Aorta (tissue), 5 donors: ENCODE measurements around the gene BCOR. TPM values are rescaled to one million over a fixed set of nuclear protein-coding genes. Genes with fewer than 3 reads are reported as not detected.

ENCODE experiments used
- ATAC-seq: fragments of 200-7000 bp; cut with Tn5 transposase; one replicate; pipeline ENCODE4 v1.9.1; 2022; ENCODE audit warnings: moderate library complexity; ENCODE audit not compliant: low FRiP score
- DNase-seq, 2 donors: peaks; one replicate each; pipeline ENCODE4 v3.0.0-alpha.2; 2020
- H3K27ac ChIP-seq, 2 donors: one replicate each; pipeline ENCODE4 v1.5.1; 2013; ENCODE audit warnings: low read length in 2 of 2, mild to moderate bottlenecking in 2 of 2, moderate library complexity in 2 of 2, control low read depth in 1 of 2, inconsistent platforms in 1 of 2, low read depth in 1 of 2
- H3K27me3 ChIP-seq, 2 donors: one replicate each; pipeline ENCODE4 v1.6.1; 2013; ENCODE audit warnings: control low read depth in 1 of 2, low read length in 1 of 2, mild to moderate bottlenecking in 1 of 2, moderate library complexity in 1 of 2; ENCODE audit not compliant: insufficient read depth in 2 of 2, control insufficient read depth in 1 of 2
- H3K36me3 ChIP-seq, 2 donors: one replicate each; pipeline ENCODE4 v1.6.1; 2013; ENCODE audit warnings: control low read depth in 1 of 2, low read length in 1 of 2, mild to moderate bottlenecking in 1 of 2; ENCODE audit not compliant: insufficient read depth in 2 of 2, control insufficient read depth in 1 of 2
- H3K4me1 ChIP-seq, 2 donors: one replicate each; pipeline ENCODE4 v1.6.1; 2013; ENCODE audit warnings: low read length in 2 of 2, control low read depth in 1 of 2, mild to moderate bottlenecking in 1 of 2, moderate library complexity in 1 of 2; ENCODE audit not compliant: insufficient read depth in 2 of 2, control insufficient read depth in 1 of 2
- H3K4me3 ChIP-seq, 2 donors: one replicate each; pipeline ENCODE4 v1.5.1; 2013; ENCODE audit warnings: low read length in 2 of 2, control low read depth in 1 of 2, mild to moderate bottlenecking in 1 of 2
- H3K9me3 ChIP-seq: one replicate; pipeline ENCODE4 v1.6.1; 2013; ENCODE audit warnings: mild to moderate bottlenecking, low read length; ENCODE audit not compliant: control insufficient read depth
- WGBS, 2 donors: extraction: QIAGEN DNeasy Blood & Tissue Kit; methylation state at CpG; one replicate each; pipeline ENCODE4 v1.1.7; 2013; 5-methylcytosine and 5-hydroxymethylcytosine counted together
- intact Hi-C, 2 donors: fragments of 100-400 bp; cut with DNase I; formaldehyde crosslinking; loops; one replicate each; pipeline versions ENCODE4 v1.14.2 to v1.15.0; 2022
- polyA plus RNA-seq, 2 donors: library from polyadenylated mRNA; stranded (reverse); fragments of 200-250 nt; gene quantifications; one replicate each; pipeline ENCODE4 v1.2.3, GENCODE V29; 2013
- total RNA-seq, 2 donors: library from RNA; stranded (reverse); fragmentation: NEBNext Ultra II Directional; extraction: Animal tissue kit (Norgen Biotek cat#: 25700); gene quantifications; one replicate each; pipeline ENCODE4 v1.2.1, GENCODE V29; 2021
- donor health status: healthy with polysubstance abuse.
- donor health status: Bipolar disorder and iron deficiency.
- donor health status: DM: no; HTN: no; CAD: no.
- donor health status: DM: no; HTN: no; CAD: no.
- donor health status: DM: yes; HTN: yes; CAD: no.

The BCOR gene
- total and polyA plus RNA-seq, 4 donors, result 8.3 to 46.7 (median 17.4) TPM

- Histone ChIP-seq H3K4me3 (no peak overlapping the region), H3K4me1 (no peaks in the 10 kb centered on the region), H3K27me3 (no peaks in the 10 kb centered on the region), H3K27ac (no peak overlapping the region), H3K9me3 (no peaks in the 10 kb centered on the region), H3K36me3 (peaks cover 0 to 4% of the 10 kb centered on the region in 2 donors)
- intact Hi-C loops, result no loop called here
- ATAC-seq (no peak), DNase-seq (peak in 1 of 2 donors; percentile 23)
- WGBS, 2 donors, result 47 to 85% methylated on average over 23 to 24 of the region's 24 CpGs
Measured at GRCh38 chrX:40078489-40079227, 19.1 kb downstream of the BCOR start.

GRCh38 chrX:40077906-40078305 lies 19.9 kb downstream of the BCOR start:
- Histone ChIP-seq H3K4me1 (no peaks in the 10 kb centered on the region), H3K4me3 (no peak overlapping the region), H3K36me3 (peaks cover 0 to 4% of the 10 kb centered on the region in 2 donors), H3K27me3 (no peaks in the 10 kb centered on the region), H3K27ac (no peak overlapping the region), H3K9me3 (no peaks in the 10 kb centered on the region)
- intact Hi-C loops, result no loop called here
- WGBS, 2 donors, result 41 to 81% methylated on average over 7 of the region's 7 CpGs
- ATAC-seq (no peak), DNase-seq (peak in 1 of 2 donors; percentile 6)

GRCh38 chrX:40076750-40077575 lies 20.8 kb downstream of the BCOR start:
- peaks cover 0 to 4% of the 10 kb centered on the region in 2 donors for H3K36me3 ChIP-seq
- 9 to 29% methylated on average over 14 of the region's 14 CpGs for WGBS, 2 donors
- DNase-seq (peak; percentile 29 to 42), ATAC-seq (no peak)
- H3K9me3 ChIP-seq, result no peaks in the 10 kb centered on the region
- no peaks in the 10 kb centered on the region for H3K4me1 ChIP-seq
- H3K27me3 ChIP-seq, result no peaks in the 10 kb centered on the region
- H3K4me3 ChIP-seq, result no peak overlapping the region
- intact Hi-C loops, result no loop called here
- peak overlapping the region in 1 of 2 donors; percentile 29 for H3K27ac ChIP-seq

- ATAC-seq, result no peak
- 78 to 86% methylated on average over 14 of the region's 14 CpGs for WGBS, 2 donors
- no peaks in the 10 kb centered on the region for H3K4me1 ChIP-seq
- H3K4me3 ChIP-seq, result no peak overlapping the region
- intact Hi-C loops, result no loop called here
- H3K27ac ChIP-seq, result no peak overlapping the region
- peak in 1 of 2 donors; percentile 41 for DNase-seq
- peaks cover 0 to 5% of the 10 kb centered on the region in 2 donors for H3K36me3 ChIP-seq
- no peaks in the 10 kb centered on the region for H3K27me3 ChIP-seq
- no peaks in the 10 kb centered on the region for H3K9me3 ChIP-seq
Measured at GRCh38 chrX:40074959-40075332, 22.8 kb downstream of the BCOR start.

- WGBS, 2 donors, result 93 to 95% methylated on average over 37 of the region's 37 CpGs
- ATAC-seq (no peak), DNase-seq (peak; percentile 25 to 55)
- Histone ChIP-seq H3K36me3 (peaks cover 0 to 5% of the 10 kb centered on the region in 2 donors), H3K4me1 (no peaks in the 10 kb centered on the region), H3K27ac (no peak overlapping the region), H3K4me3 (no peak overlapping the region), H3K27me3 (no peaks in the 10 kb centered on the region), H3K9me3 (no peaks in the 10 kb centered on the region)
- intact Hi-C loops, result no loop called here
Measured at GRCh38 chrX:40074080-40074958, 23.4 kb downstream of the BCOR start.

- ATAC-seq (no peak), DNase-seq (peak; percentile 20 to 62)
- Histone ChIP-seq H3K9me3 (no peaks in the 10 kb centered on the region), H3K4me3 (no peak overlapping the region), H3K4me1 (no peaks in the 10 kb centered on the region), H3K27ac (no peak overlapping the region), H3K36me3 (peaks cover 0 to 5% of the 10 kb centered on the region in 2 donors), H3K27me3 (no peaks in the 10 kb centered on the region)
- 80 to 84% methylated on average over 26 of the region's 26 CpGs for WGBS, 2 donors
- intact Hi-C loops, result no loop called here
Measured at GRCh38 chrX:40073439-40074054, 24.2 kb downstream of the BCOR start.

- WGBS, 2 donors, result 89 to 90% methylated on average over 9 of the region's 9 CpGs
- Histone ChIP-seq H3K27me3 (no peaks in the 10 kb centered on the region), H3K27ac (no peak overlapping the region), H3K36me3 (peaks cover 0 to 5% of the 10 kb centered on the region in 2 donors), H3K4me3 (no peak overlapping the region), H3K4me1 (no peaks in the 10 kb centered on the region), H3K9me3 (no peaks in the 10 kb centered on the region)
- DNase-seq (peak; percentile 16 to 46), ATAC-seq (no peak)
- intact Hi-C loops, result no loop called here
Measured at GRCh38 chrX:40072246-40072645, 25.5 kb downstream of the BCOR start.

GRCh38 chrX:40068048-40068447 lies 29.7 kb downstream of the BCOR start:
- Histone ChIP-seq H3K9me3 (no peaks in the 10 kb centered on the region), H3K27me3 (no peaks in the 10 kb centered on the region), H3K4me1 (no peaks in the 10 kb centered on the region), H3K27ac (no peak overlapping the region), H3K36me3 (peaks cover 0 to 4% of the 10 kb centered on the region in 2 donors), H3K4me3 (no peak overlapping the region)
- no peak for ATAC-seq
- WGBS, 2 donors, result 88 to 90% methylated on average over 4 of the region's 4 CpGs
- DNase-seq, result no peak
- intact Hi-C loops, result no loop called here
